Measurements from ENCODE around the gene TMEM234.
A peak's percentile ranks its signal among the peaks of the same experiment; 100 is the strongest.

Gene TMEM234

DNA sequence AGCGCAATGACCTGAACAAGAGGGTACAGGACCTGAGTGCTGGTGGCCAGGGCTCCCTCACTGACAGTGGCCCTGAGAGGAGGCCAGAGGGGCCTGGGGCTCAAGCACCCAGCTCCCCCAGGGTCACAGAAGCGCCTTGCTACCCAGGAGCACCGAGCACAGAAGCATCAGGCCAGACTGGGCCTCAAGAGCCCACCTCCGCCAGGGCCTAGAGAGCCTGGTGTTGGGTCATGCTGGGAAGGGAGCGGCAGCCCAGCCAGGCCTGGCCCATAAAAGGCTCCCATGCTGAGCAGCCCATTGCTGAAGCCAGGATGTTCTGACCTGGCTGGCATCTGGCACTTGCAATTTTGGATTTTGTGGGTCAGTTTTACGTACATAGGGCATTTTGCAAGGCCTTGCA is 27.2 kb downstream of the TMEM234 start:
- TF ChIP-seq, protein P1, sequence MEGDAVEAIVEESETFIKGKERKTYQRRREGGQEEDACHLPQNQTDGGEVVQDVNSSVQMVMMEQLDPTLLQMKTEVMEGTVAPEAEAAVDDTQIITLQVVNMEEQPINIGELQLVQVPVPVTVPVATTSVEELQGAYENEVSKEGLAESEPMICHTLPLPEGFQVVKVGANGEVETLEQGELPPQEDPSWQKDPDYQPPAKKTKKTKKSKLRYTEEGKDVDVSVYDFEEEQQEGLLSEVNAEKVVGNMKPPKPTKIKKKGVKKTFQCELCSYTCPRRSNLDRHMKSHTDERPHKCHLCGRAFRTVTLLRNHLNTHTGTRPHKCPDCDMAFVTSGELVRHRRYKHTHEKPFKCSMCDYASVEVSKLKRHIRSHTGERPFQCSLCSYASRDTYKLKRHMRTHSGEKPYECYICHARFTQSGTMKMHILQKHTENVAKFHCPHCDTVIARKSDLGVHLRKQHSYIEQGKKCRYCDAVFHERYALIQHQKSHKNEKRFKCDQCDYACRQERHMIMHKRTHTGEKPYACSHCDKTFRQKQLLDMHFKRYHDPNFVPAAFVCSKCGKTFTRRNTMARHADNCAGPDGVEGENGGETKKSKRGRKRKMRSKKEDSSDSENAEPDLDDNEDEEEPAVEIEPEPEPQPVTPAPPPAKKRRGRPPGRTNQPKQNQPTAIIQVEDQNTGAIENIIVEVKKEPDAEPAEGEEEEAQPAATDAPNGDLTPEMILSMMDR (conservative IDR thresholded peaks at IDR 0.05; ENCODE audit: low read depth, low read length), result no peak
- H3K4me3 ChIP-seq (ENCODE audit: low read depth, low read length), result no peak overlapping the region
- DNase-seq (ENCODE audit: low read depth), result no peak

DNA sequence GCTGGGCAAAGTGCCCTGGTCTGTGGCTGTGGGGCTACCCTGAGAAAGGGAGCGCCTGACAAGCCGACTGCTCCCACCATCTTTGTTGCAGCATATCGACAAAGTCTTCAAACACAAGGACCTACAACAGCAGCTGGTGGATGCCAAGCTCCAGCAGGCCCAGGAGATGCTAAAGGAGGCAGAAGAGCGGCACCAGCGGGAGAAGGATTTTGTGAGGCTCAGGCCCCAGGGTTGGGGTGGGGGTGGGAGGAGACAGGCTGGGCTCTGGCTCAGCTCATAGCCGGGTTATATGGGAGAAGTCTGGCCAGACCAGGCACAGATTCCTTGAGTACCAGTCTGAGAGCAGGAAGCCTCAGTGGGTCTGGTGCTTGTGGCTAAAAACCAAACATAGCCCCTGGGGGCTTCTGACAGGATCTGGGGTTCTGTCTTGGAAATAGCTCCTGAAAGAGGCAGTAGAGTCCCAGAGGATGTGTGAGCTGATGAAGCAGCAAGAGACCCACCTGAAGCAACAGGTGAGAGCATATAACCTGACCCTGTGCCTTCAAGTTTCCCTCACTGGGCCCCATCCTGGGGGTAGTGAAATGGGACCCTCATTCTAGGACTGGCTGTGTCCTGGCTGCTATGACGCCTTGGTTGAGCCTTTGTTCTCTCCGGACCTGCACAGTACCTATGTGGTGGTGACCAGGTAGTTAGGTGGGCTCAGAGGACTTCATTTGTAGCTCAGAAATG is 29.8 kb downstream of the TMEM234 start:
- TF ChIP-seq, protein P1 (conservative IDR thresholded peaks at IDR 0.05; ENCODE audit: low read depth, low read length), result no peak
- H3K4me3 ChIP-seq (ENCODE audit: low read depth, low read length), result no peak overlapping the region
- DNase-seq (ENCODE audit: low read depth), result no peak

DNA sequence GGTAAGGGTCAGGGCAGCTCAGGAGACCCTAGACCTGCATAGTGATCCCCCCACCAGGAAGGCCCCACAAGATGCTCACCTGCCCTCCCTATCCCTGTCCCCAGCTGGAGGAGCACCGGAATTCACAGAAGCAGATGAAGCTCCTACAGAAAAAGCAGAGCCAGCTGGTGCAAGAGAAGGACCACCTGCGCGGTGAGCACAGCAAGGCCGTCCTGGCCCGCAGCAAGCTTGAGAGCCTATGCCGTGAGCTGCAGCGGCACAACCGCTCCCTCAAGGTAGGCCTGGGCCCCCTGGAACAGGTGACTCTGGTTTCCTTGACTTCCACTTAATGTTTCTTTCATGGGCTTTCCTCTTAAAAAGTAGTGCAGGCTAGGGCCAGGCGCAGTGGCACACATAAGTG is 34.3 kb downstream of the TMEM234 start:
- no peak for DNase-seq (ENCODE audit: low read depth)
- TF ChIP-seq, protein P1 (conservative IDR thresholded peaks at IDR 0.05; ENCODE audit: low read depth, low read length), result no peak
- H3K4me3 ChIP-seq (ENCODE audit: low read depth, low read length), result no peak overlapping the region

DNA sequence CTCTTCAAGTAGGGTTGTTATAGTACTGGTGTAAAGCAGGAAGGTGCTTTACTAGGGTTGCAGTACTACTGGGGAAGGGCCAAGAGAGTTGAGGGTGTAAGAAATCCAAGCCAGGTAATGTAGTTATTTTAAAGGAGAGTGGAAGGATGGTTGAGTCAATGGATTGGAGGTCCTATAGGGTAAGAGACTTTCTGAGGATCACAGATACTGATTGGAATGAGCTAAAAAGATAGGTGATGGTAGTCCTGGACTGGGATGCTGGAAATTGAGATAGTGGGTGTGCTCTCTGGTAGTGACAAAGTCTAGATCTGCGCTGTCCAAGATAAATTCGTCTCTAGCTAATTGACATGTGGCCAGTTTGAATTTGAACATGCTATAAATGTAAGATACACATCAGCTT is 35.7 kb downstream of the TMEM234 start:
- TF ChIP-seq, protein P1 (conservative IDR thresholded peaks at IDR 0.05; ENCODE audit: low read depth, low read length), result no peak
- H3K4me3 ChIP-seq (ENCODE audit: low read depth, low read length), result no peak overlapping the region
- no peak for DNase-seq (ENCODE audit: low read depth)

DNA sequence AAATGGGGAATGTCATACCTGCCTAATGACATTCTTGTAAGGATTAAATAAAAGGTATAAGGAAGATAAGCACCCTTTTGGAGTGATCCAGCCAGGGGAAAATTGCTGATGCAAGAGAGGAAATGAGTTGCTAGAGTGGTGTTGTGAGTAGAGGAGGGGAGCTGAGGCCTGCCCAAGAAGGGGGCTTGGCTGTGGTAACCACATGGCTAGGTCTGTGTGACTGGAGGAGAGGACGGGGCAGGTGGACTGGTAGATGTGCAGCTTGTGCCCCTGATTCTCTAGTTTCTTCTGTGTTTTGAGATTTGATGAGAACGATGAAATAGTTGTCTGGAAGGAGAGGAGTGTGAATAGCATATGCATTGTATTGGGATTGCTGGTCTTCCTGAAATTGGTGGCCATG is 36.1 kb downstream of the TMEM234 start:
- no peak overlapping the region for H3K4me3 ChIP-seq (ENCODE audit: low read depth, low read length)
- TF ChIP-seq, protein P1 (conservative IDR thresholded peaks at IDR 0.05; ENCODE audit: low read depth, low read length), result no peak
- no peak for DNase-seq (ENCODE audit: low read depth)

DNA sequence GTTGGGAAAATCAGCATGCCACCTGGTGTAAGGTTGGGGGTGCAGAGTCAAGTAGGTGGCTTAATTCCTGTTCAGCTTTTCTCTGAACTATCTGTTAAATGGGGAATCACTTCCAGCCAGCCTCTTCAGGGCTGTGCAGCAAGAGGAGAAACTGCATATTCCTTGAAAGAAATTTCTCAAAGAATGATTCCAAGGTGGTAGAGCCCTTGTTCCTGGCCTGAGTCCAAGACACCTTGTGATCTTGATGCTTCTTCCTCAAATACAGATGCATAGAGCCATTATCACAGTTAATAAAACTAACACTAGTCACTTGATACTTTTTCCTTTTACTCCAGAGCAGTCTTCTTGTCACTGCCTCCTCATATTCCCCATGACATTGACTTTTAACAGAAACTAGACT is 37.5 kb downstream of the TMEM234 start:
- TF ChIP-seq, protein P1 (conservative IDR thresholded peaks at IDR 0.05; ENCODE audit: low read depth, low read length), result no peak
- DNase-seq (ENCODE audit: low read depth), result no peak
- H3K4me3 ChIP-seq (ENCODE audit: low read depth, low read length), result no peak overlapping the region

DNA sequence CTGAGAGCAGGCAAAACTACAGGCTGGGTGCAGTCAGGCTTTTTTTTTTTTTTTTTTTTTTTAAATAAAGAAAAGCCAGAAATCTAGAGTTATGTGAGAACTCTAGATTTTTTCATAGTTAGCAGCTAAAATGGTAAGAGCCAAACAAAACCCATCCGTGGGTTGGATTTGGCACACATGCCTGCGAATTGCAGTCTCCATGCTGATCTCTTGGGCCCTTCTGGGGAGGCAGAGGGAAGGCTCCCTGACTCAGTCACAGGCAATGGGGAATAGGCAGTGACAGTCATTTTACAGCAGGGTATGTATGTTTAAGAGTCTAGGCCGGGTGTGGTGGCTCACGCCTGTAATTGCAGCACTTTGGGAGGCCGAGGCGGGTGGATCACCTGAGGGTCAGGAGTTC is 40.1 kb downstream of the TMEM234 start:
- peak overlapping the region; percentile 77 for H3K4me3 ChIP-seq (ENCODE audit: low read depth, low read length)
- no peak for DNase-seq (ENCODE audit: low read depth)
- TF ChIP-seq, protein P1 (conservative IDR thresholded peaks at IDR 0.05; ENCODE audit: low read depth, low read length), result no peak
